GM18909 (cell line): ENCODE data around the gene GTF2F1.
A peak's percentile ranks its signal among the peaks of the same experiment; 100 is the strongest.
"Not testable (repeated sequence)": the region's sequence is repeated elsewhere in the genome, so short reads cannot be mapped to it uniquely, and the experiment has no call there.

ENCODE experiments used
- ATAC-seq: cut with Tn5 transposase; IDR thresholded peaks from one replicate; pipeline ENCODE4 v1.9.1; 2021; ENCODE audit warnings: mild to moderate bottlenecking; ENCODE audit not compliant: unreplicated experiment, poor library complexity

GTF2F1 gene

GRCh38 chr19:6393074-6393982 lies at the start of gene GTF2F1:
GTF2F1 (minus strand) TSS chr19:6393164; CDS start chr19:6392995, 169 bp downstream.
- peak; percentile 80 for ATAC-seq

- no peak for ATAC-seq
These were observed 49.2 kb upstream of the GTF2F1 start for GRCh38 chr19:6442087-6442688.

GRCh38 chr19:6440905-6441304 lies 47.9 kb upstream of the GTF2F1 start:
- no peak for ATAC-seq

GRCh38 chr19:6439743-6440142 lies 46.8 kb upstream of the GTF2F1 start:
- ATAC-seq = no peak

GRCh38 chr19:6433663-6434062 lies 40.7 kb upstream of the GTF2F1 start, which contains the start of gene SLC25A41:
SLC25A41 (minus strand) TSS chr19:6433763; CDS start chr19:6433693, 70 bp downstream.
- ATAC-seq = no peak

GRCh38 chr19:6433165-6433564 lies 40.2 kb upstream of the GTF2F1 start:
- no peak for ATAC-seq

- ATAC-seq = no peak
These were observed 38.9 kb upstream of the GTF2F1 start for GRCh38 chr19:6431891-6432290.

- no peak for ATAC-seq
These were observed 36.7 kb upstream of the GTF2F1 start for GRCh38 chr19:6429419-6430221.

GRCh38 chr19:6428692-6429418 lies 35.9 kb upstream of the GTF2F1 start:
- ATAC-seq = not testable (repeated sequence)

- ATAC-seq = no peak
These were observed 34.2 kb upstream of the GTF2F1 start for GRCh38 chr19:6427131-6427530.

- ATAC-seq = no peak
These were observed 33.0 kb upstream of the GTF2F1 start for GRCh38 chr19:6425732-6426620.

- peak; percentile 88 for ATAC-seq
These were observed 32.2 kb upstream of the GTF2F1 start for GRCh38 chr19:6424939-6425731.

- no peak for ATAC-seq
These were observed 31.4 kb upstream of the GTF2F1 start, which contains the start of gene KHSRP for GRCh38 chr19:6424195-6424938. KHSRP (minus strand) TSS chr19:6424811; CDS start chr19:6424701, 110 bp downstream.

GRCh38 chr19:6423499-6424194 lies 30.7 kb upstream of the GTF2F1 start:
- ATAC-seq = no peak

GRCh38 chr19:6421075-6422014 lies 28.4 kb upstream of the GTF2F1 start:
- ATAC-seq = no peak

- no peak for ATAC-seq
These were observed 25.6 kb upstream of the GTF2F1 start for GRCh38 chr19:6418562-6418932.
